H1 (cell line): ENCODE measurements around the gene CAMK1G. TPM values are rescaled to one million over a fixed set of nuclear protein-coding genes. Genes with fewer than 3 reads are reported as not detected.

Experiments used
- EZH2 ChIP-seq: fragments of 200-600 bp; sonication (generic); IDR thresholded peaks from 2 replicates; pipeline ENCODE4 v1.7.1; 2012; ENCODE audit warnings: low read depth, mild to moderate bottlenecking, moderate library complexity, low read length, inconsistent platforms; ENCODE audit not compliant: severe bottlenecking
- SP2 ChIP-seq: IDR thresholded peaks from 2 replicates; pipeline ENCODE4 v1.6.1; 2012; ENCODE audit warnings: mild to moderate bottlenecking, low read length, inconsistent platforms
- SP4 ChIP-seq: IDR thresholded peaks from 2 replicates; pipeline ENCODE4 v1.6.1; 2012; ENCODE audit warnings: low read length, inconsistent platforms
- SUZ12 ChIP-seq: fragments of 200-600 bp; sonication (generic); IDR thresholded peaks from 2 replicates; pipeline ENCODE4 v1.6.1; 2012; ENCODE audit warnings: mild to moderate bottlenecking, inconsistent platforms, low read length, moderate library complexity, mixed read lengths
- polyA plus RNA-seq, 7 experiments: library from polyadenylated mRNA; depleted of rRNA in 3 of 7; stranded (reverse) in 5 of 7; unstranded in 2 of 7; fragments of >200 nt in 5 of 7; fragments of 200-250 nt in 2 of 7; gene quantifications; 1 replicate in 5 of 7; 2 replicates in 1 of 7; 4 replicates in 1 of 7; pipeline versions ENCODE4 v1.2.1 to v1.2.3, GENCODE V29; 2011 to 2013; ENCODE audit warnings: missing spikeins in 2 of 7, mixed read lengths in 2 of 7
- total RNA-seq: library from RNA; stranded (reverse); fragmentation: NEBNext Ultra II Directional; extraction: Animal tissue kit (Norgen Biotek cat#: 25700); gene quantifications from 2 replicates; pipeline ENCODE4 v1.2.1, GENCODE V29; 2021

Gene CAMK1G
- total and polyA plus RNA-seq, 2 of the 8 experiments (the other 6 are each of a cell fraction or from before 2014, with no cell fraction given) = 1.00 to 1.0 TPM

GRCh38 chr1:209564849-209565248, 18.7 kb upstream of the CAMK1G start (continued):
- TF ChIP-seq SP2 (no peak), SUZ12 (no peak), EZH2 (no peak), SP4 (no peak)
